Tibial artery (tissue), 4 donors: ENCODE results near the gene FIZ1.

Source experiments
- DNase-seq, 2 donors: peaks; one replicate each; pipeline ENCODE4 v3.0.0-alpha.2; 2019
- H3K27ac ChIP-seq, 2 donors: fragments of 200-600 bp; sonication (generic) in 1 of 2; 1 replicate in 1 of 2; 2 replicates in 1 of 2; pipeline ENCODE4 v1.5.1; 2018 to 2019; ENCODE audit warnings: mild to moderate bottlenecking in 1 of 2
- H3K27me3 ChIP-seq, 2 donors: fragments of 200-600 bp; sonication (generic) in 1 of 2; one replicate each; pipeline versions ENCODE4 v1.5.1 to v1.6.0; 2016 to 2019
- H3K36me3 ChIP-seq, 3 donors: fragments of 200-600 bp; sonication (generic) in 2 of 3; one replicate each; pipeline ENCODE4 v1.5.1; 2016 to 2019; ENCODE audit warnings: mild to moderate bottlenecking in 2 of 3
- H3K4me1 ChIP-seq, 4 donors: fragments of 200-600 bp; sonication (generic) in 2 of 4; 1 replicate in 3 of 4; 2 replicates in 1 of 4; pipeline ENCODE4 v1.5.1; 2016 to 2019
- H3K4me3 ChIP-seq, 2 donors: fragments of 200-600 bp; sonication (generic) in 1 of 2; 1 replicate in 1 of 2; 2 replicates in 1 of 2; pipeline ENCODE4 v1.5.1; 2018 to 2019; ENCODE audit warnings: mild to moderate bottlenecking in 2 of 2
- H3K9me3 ChIP-seq, 3 donors: fragments of 200-600 bp; sonication (generic) in 1 of 3; one replicate each; pipeline ENCODE4 v1.5.1; 2016 to 2019
- CTCF ChIP-seq, 2 experiments: fragments of 200-600 bp in 1 of 2; fragments of 450-650 bp in 1 of 2; IDR thresholded peaks; one replicate each; pipeline ENCODE4 v1.5.1; 2017 to 2019; ENCODE audit warnings: antibody characterized with exemption in 2 of 2, mild to moderate bottlenecking in 1 of 2, moderate library complexity in 1 of 2
- intact Hi-C: fragments of 100-400 bp; cut with DNase I; formaldehyde crosslinking; loops from one replicate; pipeline ENCODE4 v1.15.0; 2023; ENCODE audit warnings: low total_unique reads

Gene FIZ1

GRCh38 chr19:55620410-55621204 is 21.3 kb upstream of the FIZ1 start:
- Histone ChIP-seq H3K4me1 (peaks cover 0 to 14% (median 6%) of the 10 kb centered on the region in 4 donors), H3K27me3 (no peaks in the 10 kb centered on the region), H3K36me3 (peaks cover 27 to 48% (median 33%) of the 10 kb centered on the region in 3 donors), H3K27ac (no peak overlapping the region), H3K4me3 (no peak overlapping the region), H3K9me3 (no peaks in the 10 kb centered on the region)
- no peak for DNase-seq
- no peak for TF ChIP-seq CTCF (IDR thresholded peaks at IDR 0.05)
- intact Hi-C loops = loop anchor here (5.0 kb wide), 1 partner anchor 103 kb away; no protein-coding TSS in a partner anchor

- DNase-seq = no peak
- Histone ChIP-seq H3K9me3 (no peaks in the 10 kb centered on the region), H3K4me1 (peaks cover 0 to 7% (median 3%) of the 10 kb centered on the region in 4 donors), H3K27ac (no peak overlapping the region), H3K27me3 (no peaks in the 10 kb centered on the region), H3K4me3 (no peak overlapping the region), H3K36me3 (peaks cover 32 to 61% (median 43%) of the 10 kb centered on the region in 3 donors)
- intact Hi-C loops = no loop called here
- TF ChIP-seq CTCF (IDR thresholded peaks at IDR 0.05) = no peak
Observed at GRCh38 chr19:55619286-55619685, 20.0 kb upstream of the FIZ1 start.

- intact Hi-C loops = no loop called here
- H3K4me1 ChIP-seq = peaks cover 0 to under 1% (median under 1%) of the 10 kb centered on the region in 4 donors
- DNase-seq = no peak
- no peak overlapping the region for H3K4me3 ChIP-seq
- no peaks in the 10 kb centered on the region for H3K9me3 ChIP-seq
- no peak for TF ChIP-seq CTCF (IDR thresholded peaks at IDR 0.05)
- H3K36me3 ChIP-seq = peaks cover 32 to 69% (median 50%) of the 10 kb centered on the region in 3 donors
- H3K27me3 ChIP-seq = no peaks in the 10 kb centered on the region
- no peak overlapping the region for H3K27ac ChIP-seq
Observed at GRCh38 chr19:55618426-55618825, 19.1 kb upstream of the FIZ1 start.

GRCh38 chr19:55617426-55617825 is 18.1 kb upstream of the FIZ1 start:
- DNase-seq = no peak
- Histone ChIP-seq H3K27me3 (no peaks in the 10 kb centered on the region), H3K36me3 (peaks cover 32 to 69% (median 50%) of the 10 kb centered on the region in 3 donors), H3K27ac (no peak overlapping the region), H3K4me1 (no peaks in the 10 kb centered on the region), H3K9me3 (no peaks in the 10 kb centered on the region), H3K4me3 (no peak overlapping the region)
- TF ChIP-seq CTCF (IDR thresholded peaks at IDR 0.05) = no peak
- intact Hi-C loops = no loop called here

- peaks cover 0 to 5% (median 2%) of the 10 kb centered on the region in 4 donors for H3K4me1 ChIP-seq
- no peak overlapping the region for H3K4me3 ChIP-seq
- no peak for TF ChIP-seq CTCF (IDR thresholded peaks at IDR 0.05)
- no peaks in the 10 kb centered on the region for H3K9me3 ChIP-seq
- intact Hi-C loops = no loop called here
- DNase-seq = no peak
- H3K36me3 ChIP-seq = peaks cover 26 to 64% (median 43%) of the 10 kb centered on the region in 3 donors
- no peak overlapping the region for H3K27ac ChIP-seq
- no peaks in the 10 kb centered on the region for H3K27me3 ChIP-seq
Observed at GRCh38 chr19:55616395-55616875, 17.1 kb upstream of the FIZ1 start.
